WTC11 (cell line): ENCODE results near the gene PDCD6IP. TPM values are rescaled to one million over a fixed set of nuclear protein-coding genes. Genes with fewer than 3 reads are reported as not detected.

Experiments
- ATAC-seq: fragments of 200-7000 bp; cut with Tn5 transposase; 2 replicates; pipeline ENCODE4 v1.10.0; 2021; ENCODE audit warnings: mild to moderate bottlenecking, moderate library complexity
- CTCF ChIA-PET: fragments of 300-600 bp; sonication (Branson Sonifier 250); formaldehyde crosslinking; loops from one replicate; lab custom pipeline; 2021; ENCODE audit warnings: antibody characterized with exemption; lab: Charles Lee
- POLR2A ChIA-PET: fragments of 350-600 bp; sonication (Branson Sonifier 250); formaldehyde crosslinking; loops from one replicate; lab custom pipeline; 2021; ENCODE audit warnings: antibody characterized with exemption; lab: Charles Lee
- DNase-seq: peaks from one replicate; pipeline ENCODE4 v3.0.0; 2021; ENCODE audit warnings: low spot score
- H3K27ac Mint-ChIP-seq: 2 replicates; pipeline ENCODE4 v1.8.0; 2021; ENCODE audit warnings: mixed read lengths
- H3K27me3 Mint-ChIP-seq: 2 replicates; pipeline ENCODE4 v1.8.0; 2021; ENCODE audit warnings: low read depth, mild to moderate bottlenecking, moderate library complexity, mixed read lengths
- H3K36me3 Mint-ChIP-seq: 2 replicates; pipeline ENCODE4 v1.8.0; 2021; ENCODE audit warnings: mixed read lengths
- H3K4me1 Mint-ChIP-seq: 2 replicates; pipeline ENCODE4 v1.8.0; 2022; ENCODE audit warnings: mixed read lengths
- H3K4me3 Mint-ChIP-seq: 2 replicates; pipeline ENCODE4 v1.8.0; 2021; ENCODE audit warnings: mild to moderate bottlenecking, moderate library complexity, mixed read lengths
- H3K9me3 Mint-ChIP-seq: 2 replicates; pipeline ENCODE4 v1.8.0; 2021; ENCODE audit warnings: mixed read lengths
- ATF1 ChIP-seq: sonication (generic); formaldehyde crosslinking; IDR thresholded peaks from 2 replicates; pipeline ENCODE4 v1.8.1; 2023; ENCODE audit warnings: mild to moderate bottlenecking, moderate library complexity, missing genetic modification reagents
- ATF3 ChIP-seq: sonication (generic); formaldehyde crosslinking; conservative IDR thresholded peaks from 2 replicates; pipeline ENCODE4 v1.8.1; 2022; ENCODE audit warnings: mild to moderate bottlenecking, missing genetic modification reagents
- ERG ChIP-seq: fragments of 250-450 bp; sonication (Bioruptor Pico); IDR thresholded peaks from 2 replicates; pipeline ENCODE4 v1.8.0; 2021; ENCODE audit warnings: mild to moderate bottlenecking
- ETV6 ChIP-seq: sonication (generic); formaldehyde crosslinking; IDR thresholded peaks from 2 replicates; pipeline ENCODE4 v1.8.1; 2022; ENCODE audit warnings: mild to moderate bottlenecking, missing genetic modification reagents
- HMGXB4 ChIP-seq: sonication (generic); formaldehyde crosslinking; IDR thresholded peaks from 2 replicates; pipeline ENCODE4 v1.8.1; 2023; ENCODE audit warnings: mild to moderate bottlenecking, moderate library complexity, missing genetic modification reagents
- IRF1 ChIP-seq: sonication (generic); formaldehyde crosslinking; IDR thresholded peaks from 2 replicates; pipeline ENCODE4 v1.8.0; 2023; ENCODE audit warnings: missing genetic modification reagents
- NR1H2 ChIP-seq: sonication (generic); formaldehyde crosslinking; IDR thresholded peaks from 2 replicates; pipeline ENCODE4 v1.9.0; 2021; ENCODE audit warnings: mild to moderate bottlenecking, moderate library complexity, missing genetic modification reagents
- NR2C2 ChIP-seq: sonication (generic); formaldehyde crosslinking; IDR thresholded peaks from 2 replicates; pipeline ENCODE4 v1.8.0; 2022; ENCODE audit warnings: mild to moderate bottlenecking, missing genetic modification reagents
- RORB ChIP-seq: fragments of 250-450 bp; sonication (Bioruptor Pico); IDR thresholded peaks from 2 replicates; pipeline ENCODE4 v1.9.0; 2021; ENCODE audit warnings: mild to moderate bottlenecking
- SMAD3 ChIP-seq: sonication (generic); formaldehyde crosslinking; IDR thresholded peaks from 2 replicates; pipeline ENCODE4 v1.8.0; 2022; ENCODE audit warnings: missing genetic modification reagents, mild to moderate bottlenecking, borderline replicate concordance
- TEAD4 ChIP-seq: sonication (generic); formaldehyde crosslinking; IDR thresholded peaks from 2 replicates; pipeline ENCODE4 v1.8.0; 2022; ENCODE audit warnings: mild to moderate bottlenecking, missing genetic modification reagents
- USF2 ChIP-seq: sonication (generic); formaldehyde crosslinking; IDR thresholded peaks from 2 replicates; pipeline ENCODE4 v1.8.1; 2023; ENCODE audit warnings: mild to moderate bottlenecking, missing genetic modification reagents, moderate library complexity
- ZNF121 ChIP-seq: sonication (generic); formaldehyde crosslinking; IDR thresholded peaks from 2 replicates; pipeline ENCODE4 v1.8.0; 2023; ENCODE audit warnings: missing genetic modification reagents
- ZNF138 ChIP-seq: sonication (generic); formaldehyde crosslinking; conservative IDR thresholded peaks from 2 replicates; pipeline ENCODE4 v1.8.1; 2022; ENCODE audit warnings: mild to moderate bottlenecking, moderate library complexity, missing genetic modification reagents
- ZNF232 ChIP-seq: sonication (generic); formaldehyde crosslinking; IDR thresholded peaks from 2 replicates; pipeline ENCODE4 v1.8.0; 2022; ENCODE audit warnings: mild to moderate bottlenecking, missing genetic modification reagents
- ZNF263 ChIP-seq: sonication (generic); formaldehyde crosslinking; IDR thresholded peaks from 2 replicates; pipeline ENCODE4 v1.8.1; 2022; ENCODE audit warnings: low read depth, mild to moderate bottlenecking, moderate library complexity, missing genetic modification reagents
- ZNF281 ChIP-seq: sonication (generic); formaldehyde crosslinking; IDR thresholded peaks from 2 replicates; pipeline ENCODE4 v1.8.0; 2023; ENCODE audit warnings: mild to moderate bottlenecking, missing genetic modification reagents
- ZNF425 ChIP-seq: fragments of 250-450 bp; sonication (Bioruptor Pico); conservative IDR thresholded peaks from 2 replicates; pipeline ENCODE4 v1.9.0; 2021; ENCODE audit warnings: mild to moderate bottlenecking
- total RNA-seq: library from RNA; stranded (reverse); gene quantifications from 3 replicates; pipeline ENCODE4 v1.2.3, GENCODE V29; 2021

The PDCD6IP gene
- total RNA-seq, 1 experiment from 2014 or later: 173 TPM

- Mint-ChIP-seq H3K27ac (no peak overlapping the region), H3K4me1 (peaks cover 20% of the 10 kb centered on the region)
- POLR2A ChIA-PET: no interaction called here
- no peak for TF ChIP-seq ERG (CRISPR knock-in tag)
- TF ChIP-seq ZNF121 (CRISPR knock-in tag): no peak
- TF ChIP-seq USF2 (CRISPR knock-in tag): no peak
- TF ChIP-seq ATF1: no peak
- TF ChIP-seq, all 79 proteins: peak for 0
- H3K36me3 Mint-ChIP-seq: peaks cover 46% of the 10 kb centered on the region
- H3K27me3 Mint-ChIP-seq: no peaks in the 10 kb centered on the region
- no peaks in the 10 kb centered on the region for H3K9me3 Mint-ChIP-seq
- H3K4me3 Mint-ChIP-seq: no peak overlapping the region
- DNase-seq (no peak), ATAC-seq (no peak)
- CTCF ChIA-PET: no interaction called here
Observed at GRCh38 chr3:33826206-33826605, 27.8 kb downstream of the PDCD6IP start.

GRCh38 chr3:33826688-33827087 is 28.3 kb downstream of the PDCD6IP start:
- CTCF ChIA-PET: interaction anchor here (1.0 kb wide), 1 partner anchor 40 kb away, joined by 3 read pairs; no protein-coding TSS in a partner anchor
- H3K4me3 Mint-ChIP-seq: no peak overlapping the region
- no peak overlapping the region for H3K27ac Mint-ChIP-seq

GRCh38 chr3:33829720-33830119 is 31.3 kb downstream of the PDCD6IP start:
- peaks cover 24% of the 10 kb centered on the region for H3K4me1 Mint-ChIP-seq
- H3K36me3 Mint-ChIP-seq: peaks cover 30% of the 10 kb centered on the region
- ATAC-seq (peak; percentile 65), DNase-seq (no peak)
- H3K9me3 Mint-ChIP-seq: no peaks in the 10 kb centered on the region
- H3K27ac Mint-ChIP-seq: no peak overlapping the region
- H3K27me3 Mint-ChIP-seq: no peaks in the 10 kb centered on the region
- CTCF ChIA-PET: no interaction called here
- POLR2A ChIA-PET: no interaction called here
- H3K4me3 Mint-ChIP-seq: no peak overlapping the region
- TF ChIP-seq ZNF232 (no peak), NR1H2 (CRISPR knock-in tag) (no peak), ATF1 (no peak), NR2C2 (no peak)

More at GRCh38 chr3:33826688-33827087, 28.3 kb downstream of the PDCD6IP start:
- Mint-ChIP-seq H3K36me3 (peaks cover 46% of the 10 kb centered on the region), H3K9me3 (no peaks in the 10 kb centered on the region), H3K27me3 (no peaks in the 10 kb centered on the region), H3K4me1 (peaks cover 20% of the 10 kb centered on the region)
- no peak for TF ChIP-seq ZNF138
- DNase-seq: no peak
- POLR2A ChIA-PET: no interaction called here
- no peak for ATAC-seq

GRCh38 chr3:33831053-33831452 is 32.6 kb downstream of the PDCD6IP start:
- H3K27ac Mint-ChIP-seq: no peak overlapping the region
- H3K9me3 Mint-ChIP-seq: no peaks in the 10 kb centered on the region
- no peaks in the 10 kb centered on the region for H3K27me3 Mint-ChIP-seq
- DNase-seq: no peak
- peaks cover 39% of the 10 kb centered on the region for H3K36me3 Mint-ChIP-seq
- no peak for ATAC-seq
- ChIA-PET POLR2A (no interaction called here), CTCF (no interaction called here)
- H3K4me1 Mint-ChIP-seq: peaks cover 13% of the 10 kb centered on the region
- no peak overlapping the region for H3K4me3 Mint-ChIP-seq
- TF ChIP-seq ZNF425 (no peak), ZNF263 (no peak), RORB (no peak), ZNF281 (CRISPR knock-in tag) (no peak), IRF1 (CRISPR knock-in tag) (no peak), TEAD4 (CRISPR knock-in tag) (no peak), ERG (CRISPR knock-in tag) (no peak), SMAD3 (CRISPR knock-in tag) (no peak), HMGXB4 (CRISPR knock-in tag) (no peak), ETV6 (CRISPR knock-in tag) (no peak), ATF3 (CRISPR knock-in tag) (no peak)
